ENCODE data around the gene PHF1.

DNA sequence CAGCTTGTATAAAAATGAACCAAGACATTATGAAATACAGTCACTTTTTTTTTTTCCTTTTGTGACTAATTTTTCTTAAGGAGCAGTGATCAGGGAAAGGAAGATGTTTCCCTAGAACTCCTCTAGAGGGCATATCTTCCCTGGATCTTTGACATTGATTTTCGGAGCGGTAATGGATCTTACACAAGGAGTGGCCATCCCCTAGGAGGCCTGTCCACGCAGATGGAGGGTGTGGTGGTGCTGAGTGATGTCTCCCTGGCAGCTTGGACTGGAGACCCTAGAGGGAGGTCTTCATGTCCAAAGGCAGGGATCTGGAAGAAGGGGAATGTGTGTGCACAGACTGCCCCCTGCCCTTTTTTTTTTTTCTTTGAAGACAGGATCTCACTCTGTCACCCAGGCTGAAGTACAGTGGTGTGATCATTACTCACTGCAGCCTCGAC, 26.2 kb upstream of the PHF1 start:
- TF ChIP-seq CTCF (IDR thresholded peaks at IDR 0.05; ENCODE audit: low read depth, low read length): no peak
- TF ChIP-seq EZH2phosphoT487 (IDR thresholded peaks at IDR 0.05; ENCODE audit: low read depth): no peak

Data from OCI-LY3 (cell line).